Lower leg skin (tissue), 3 donors: ENCODE measurements around the gene HDAC7.

Experiments
- CTCF ChIP-seq, 3 donors: fragments of 450-650 bp; IDR thresholded peaks; one replicate each; pipeline ENCODE4 v1.5.1; 2016; ENCODE audit warnings: antibody characterized with exemption in 3 of 3, mild to moderate bottlenecking in 3 of 3, moderate library complexity in 2 of 3
- POLR2A ChIP-seq, 2 donors: fragments of 450-650 bp; IDR thresholded peaks; one replicate each; pipeline ENCODE4 v1.6.1; 2016 to 2017; ENCODE audit warnings: antibody characterized with exemption in 2 of 2, mild to moderate bottlenecking in 1 of 2, moderate library complexity in 1 of 2

- no peak for TF ChIP-seq CTCF (IDR thresholded peaks at IDR 0.05)
- TF ChIP-seq POLR2A (IDR thresholded peaks at IDR 0.05), result no peak
These were observed 74.1 kb downstream of the HDAC7 start for GRCh38 chr12:47745485-47746041.
